ENCODE measurements around the gene C5orf24.

The C5orf24 gene

GRCh38 chr5:134845852-134846640 lies at the start of gene C5orf24 (continued):
- TF ChIP-seq ZNF292 (tag by site-specific recombination; IDR thresholded peaks at IDR 0.05; ENCODE audit: borderline replicate concordance, low read depth) (no peak), PRDM4 (tag by site-specific recombination; IDR thresholded peaks at IDR 0.05) (no peak), ZNF670 (tag by site-specific recombination; IDR thresholded peaks at IDR 0.05; ENCODE audit: low read depth) (no peak), ZNF626 (tag by site-specific recombination; IDR thresholded peaks at IDR 0.05) (no peak), ZNF398 (tag by site-specific recombination; IDR thresholded peaks at IDR 0.05) (peak; percentile 58; the same call in 1 of the 2 replicates), ZNF121 (tag by site-specific recombination; IDR thresholded peaks at IDR 0.05) (peak; percentile 64), ZFHX2 (tag by site-specific recombination; conservative IDR thresholded peaks at IDR 0.05) (peak; percentile 54), ZNF174 (tag by site-specific recombination; IDR thresholded peaks at IDR 0.05) (no peak), ZNF423 (tag by site-specific recombination; IDR thresholded peaks at IDR 0.05) (no peak), ZNF391 (tag by site-specific recombination; IDR thresholded peaks at IDR 0.05; ENCODE audit: borderline replicate concordance, low read depth) (peak; percentile 55; the same call in 1 of the 2 replicates), ELK4 (IDR thresholded peaks at IDR 0.05; ENCODE audit: borderline replicate concordance, low read depth, low read length) (no peak), KLF8 (tag by site-specific recombination; IDR thresholded peaks at IDR 0.05) (peak; percentile 44; the same call in 1 of the 2 replicates), ZNF777 (tag by site-specific recombination; IDR thresholded peaks at IDR 0.05; ENCODE audit: borderline replicate concordance) (no peak), ZNF530 (tag by site-specific recombination; IDR thresholded peaks at IDR 0.05; ENCODE audit: low read depth) (no peak), MYNN (tag by site-specific recombination; IDR thresholded peaks at IDR 0.05; ENCODE audit: borderline replicate concordance) (no peak; the same call in 1 of the 2 replicates), ZNF513 (tag by site-specific recombination; IDR thresholded peaks at IDR 0.05) (no peak), PRDM10 (tag by site-specific recombination; IDR thresholded peaks at IDR 0.05) (peak; percentile 67; the same call in 1 of the 2 replicates), ZBTB20 (tag by site-specific recombination; IDR thresholded peaks at IDR 0.05) (peak; percentile 91), ZNF658 (tag by site-specific recombination; IDR thresholded peaks at IDR 0.05) (no peak), ZNF112 (tag by site-specific recombination; IDR thresholded peaks at IDR 0.05) (no peak), ZNF629 (tag by site-specific recombination; IDR thresholded peaks at IDR 0.05) (no peak), ZNF24 (tag by site-specific recombination; IDR thresholded peaks at IDR 0.05) (no peak), HIC1 (tag by site-specific recombination; IDR thresholded peaks at IDR 0.05) (peak; percentile 86), ZNF155 (tag by site-specific recombination; IDR thresholded peaks at IDR 0.05) (no peak), ZNF549 (tag by site-specific recombination; IDR thresholded peaks at IDR 0.05) (no peak)
